ENCODE data around the gene MEIKIN. TPM values are rescaled to one million over a fixed set of nuclear protein-coding genes. Genes with fewer than 3 reads are reported as not detected.

The MEIKIN gene
- total and polyA plus RNA-seq, 2 of the 8 experiments (the other 6 are each of a cell fraction or from before 2014, with no cell fraction given) = not detected

GRCh38 chr5:131879705-131880104 lies 65.8 kb downstream of the MEIKIN start:
- Histone ChIP-seq H2BK120ac (replicated peaks; ENCODE audit: low read depth, low read length) (no peak overlapping the region), H2BK20ac (ENCODE audit: low read length) (no peak overlapping the region), H3K23me2 (ENCODE audit: low read depth, low read length) (no peaks in the 10 kb centered on the region), H3K79me1 (ENCODE audit: low read depth, low read length) (no peaks in the 10 kb centered on the region), H3K9me3 (ENCODE audit: insufficient read depth in 2 of 2, low read depth in 1 of 2, low read length in 1 of 2) (no peaks in the 10 kb centered on the region), H3K4ac (replicated peaks; ENCODE audit: insufficient read length, low read depth, low read length) (no peak overlapping the region), H2BK12ac (ENCODE audit: low read depth, low read length) (no peak overlapping the region), H3K79me2 (ENCODE audit: control insufficient read depth in 1 of 2, insufficient read depth in 2 of 2, low read length in 2 of 2) (no peaks in the 10 kb centered on the region), H3K4me1 (replicated peaks in 1 of 4; ENCODE audit: control insufficient read depth in 3 of 4, insufficient read depth in 4 of 4, low read length in 3 of 4) (no peaks in the 10 kb centered on the region), H3K27me3 (replicated peaks in 1 of 4; ENCODE audit: control insufficient read depth in 3 of 4, extremely low read depth in 1 of 4, insufficient read depth in 3 of 4, low read length in 3 of 4) (no peaks in the 10 kb centered on the region), H3K27ac (ENCODE audit: low read depth, low read length) (no peak overlapping the region), H2AK5ac (ENCODE audit: low read depth, low read length) (no peak overlapping the region), H3K9ac (replicated peaks in 1 of 4; ENCODE audit: extremely low read depth in 1 of 4, low read depth in 3 of 4, low read length in 3 of 4) (no peak overlapping the region), H3K23ac (ENCODE audit: insufficient read length) (no peak overlapping the region), H3K18ac (ENCODE audit: extremely low read depth, low read length) (no peak overlapping the region), H4K91ac (replicated peaks; ENCODE audit: insufficient read length, low read length) (no peak overlapping the region), H3K14ac (ENCODE audit: insufficient read length) (no peak overlapping the region), H4K8ac (ENCODE audit: extremely low read depth, insufficient read depth, low read length) (no peak overlapping the region), H3K36me3 (ENCODE audit: control insufficient read depth in 2 of 4, insufficient read depth in 4 of 4, low read length in 3 of 4) (no peaks in the 10 kb centered on the region), H3K4me2 (ENCODE audit: insufficient read depth in 1 of 2, low read depth in 2 of 2, low read length in 2 of 2) (no peak overlapping the region), H2BK15ac (ENCODE audit: low read length) (no peak overlapping the region), H3K56ac (replicated peaks; ENCODE audit: insufficient read length, low read depth, low read length) (no peak overlapping the region), H4K5ac (ENCODE audit: insufficient read length, low read depth, low read length) (no peak overlapping the region), H4K20me1 (replicated peaks in 1 of 2; ENCODE audit: control insufficient read depth in 1 of 2, insufficient read depth in 2 of 2, low read length in 2 of 2) (no peaks in the 10 kb centered on the region), H2BK5ac (ENCODE audit: low read depth, low read length) (no peak overlapping the region), H2AFZ (ENCODE audit: low read length) (no peak overlapping the region), H3K4me3 (ENCODE audit: extremely low read depth in 1 of 4, insufficient read depth in 2 of 4, low read depth in 3 of 4, low read length in 4 of 4) (no peak overlapping the region)
- TF ChIP-seq TAF1 (IDR thresholded peaks at IDR 0.05; ENCODE audit: low read depth, low read length) (no peak), YY1 (IDR thresholded peaks at IDR 0.05; ENCODE audit: low read depth, low read length) (no peak), CHD1 (IDR thresholded peaks at IDR 0.05; ENCODE audit: low read depth, low read length) (no peak), BRCA1 (IDR thresholded peaks at IDR 0.05; ENCODE audit: low read depth, low read length) (no peak), SIN3A (conservative IDR thresholded peaks at IDR 0.05 in 1 of 2, IDR thresholded peaks at IDR 0.05 in 1 of 2; ENCODE audit: low read depth in 1 of 2, low read length in 2 of 2) (no peak), TEAD4 (IDR thresholded peaks at IDR 0.05; ENCODE audit: low read depth, low read length) (no peak), KDM5A (IDR thresholded peaks at IDR 0.05; ENCODE audit: low read length) (no peak), RNF2 (IDR thresholded peaks at IDR 0.05; ENCODE audit: borderline replicate concordance, low read depth, low read length, missing control alignments, poor library complexity, severe bottlenecking) (no peak), CBX8 (IDR thresholded peaks at IDR 0.05; ENCODE audit: borderline replicate concordance, low read depth, low read length) (no peak), SIRT6 (IDR thresholded peaks at IDR 0.05; ENCODE audit: low read length) (no peak), POLR2A (IDR thresholded peaks at IDR 0.05; ENCODE audit: control extremely low read depth in 1 of 2, low read depth in 2 of 2, low read length in 2 of 2) (no peak), SAP30 (IDR thresholded peaks at IDR 0.05; ENCODE audit: insufficient read depth, insufficient replicate concordance, low read length) (no peak), MAFK (IDR thresholded peaks at IDR 0.05; ENCODE audit: low read depth, low read length) (no peak), RXRA (IDR thresholded peaks at IDR 0.05; ENCODE audit: insufficient read depth, low read depth, low read length) (no peak), TBP (IDR thresholded peaks at IDR 0.05; ENCODE audit: low read depth, low read length) (no peak)
- POLR2A ChIA-PET (ENCODE audit: partially characterized antibody) = no interaction called here
- WGBS, 2 experiments (ENCODE audit: extremely low coverage in 1 of 2, insufficient coverage in 1 of 2, insufficient read length in 1 of 2, insufficient replicate concordance in 2 of 2, low coverage in 1 of 2, low lambda C conversion rate in 2 of 2, missing lambda C conversion rate in 1 of 2) = 86% methylated on average over 5 of the region's 5 CpGs; no CpG with 5 or more reads in 1 of the 2 experiments
- CTCF ChIA-PET (ENCODE audit: partially characterized antibody) = interaction anchor here (1.4 to 3.0 kb wide), 3 partner anchors 17 to 73 kb away, joined by 4 to 8 read pairs (median 4); no protein-coding TSS in a partner anchor
- DNase-seq (ENCODE audit: low read depth in 1 of 2, low spot score in 2 of 2) (no peak), FAIRE-seq (no peak)
